HepG2 (cell line): ENCODE measurements around the gene PCNX1. TPM values are rescaled to one million over a fixed set of nuclear protein-coding genes. Genes with fewer than 3 reads are reported as not detected.

Source experiments
- ATAD3A ChIP-seq: sonication (generic); formaldehyde crosslinking; IDR thresholded peaks from 2 replicates; pipeline ENCODE4 v1.4.0; 2020; ENCODE audit warnings: missing genetic modification reagents
- FOXA1 ChIP-seq, 2 experiments: fragments of 450-650 bp in 1 of 2; sonication (generic) in 1 of 2; formaldehyde crosslinking in 1 of 2; IDR thresholded peaks; 2 replicates each; pipeline versions ENCODE4 v1.4.0 to v1.6.1; 2016 to 2020; ENCODE audit warnings: missing genetic modification reagents in 1 of 2
- IKZF1 ChIP-seq: fragments of 450-650 bp; IDR thresholded peaks from 2 replicates; pipeline ENCODE4 v1.7.1; 2016
- MIER2 ChIP-seq: IDR thresholded peaks from 2 replicates; pipeline ENCODE4 v1.6.1; 2016; ENCODE audit warnings: missing biosample characterization, missing genetic modification reagents
- NR2F1 ChIP-seq, 2 experiments: fragments of 450-650 bp in 1 of 2; formaldehyde crosslinking in 1 of 2; IDR thresholded peaks; 2 replicates each; pipeline versions ENCODE4 v1.5.0 to v1.6.1; 2016 to 2020; ENCODE audit warnings: mild to moderate bottlenecking in 1 of 2, missing compliant biosample characterization in 1 of 2, missing genetic modification reagents in 1 of 2, moderate library complexity in 1 of 2
- NR2F6 ChIP-seq, 2 experiments: IDR thresholded peaks; 2 replicates each; pipeline ENCODE4 v1.6.1; 2016; ENCODE audit warnings: antibody characterized with exemption in 1 of 2, mild to moderate bottlenecking in 1 of 2
- RBM22 ChIP-seq: fragments of 200-400 bp; formaldehyde crosslinking; optimal IDR thresholded peaks from 2 replicates; pipeline ENCODE3; 2017; ENCODE audit warnings: mild to moderate bottlenecking, low read length, moderate library complexity
- XBP1 ChIP-seq: sonication (generic); formaldehyde crosslinking; IDR thresholded peaks from 2 replicates; pipeline ENCODE4 v1.5.0; 2020; ENCODE audit warnings: missing genetic modification reagents
- ZBTB7B ChIP-seq: sonication (generic); formaldehyde crosslinking; IDR thresholded peaks from 2 replicates; pipeline ENCODE4 v1.4.0; 2020; ENCODE audit warnings: missing genetic modification reagents
- ZIK1 ChIP-seq: sonication (generic); formaldehyde crosslinking; IDR thresholded peaks from 2 replicates; pipeline ENCODE4 v1.5.0; 2020; ENCODE audit warnings: mild to moderate bottlenecking, low read depth, missing genetic modification reagents, borderline replicate concordance
- ZNF441 ChIP-seq: sonication (generic); formaldehyde crosslinking; IDR thresholded peaks from 2 replicates; pipeline ENCODE4 v1.7.0; 2021; ENCODE audit warnings: missing genetic modification reagents, borderline replicate concordance
- ZNF558 ChIP-seq: sonication (generic); formaldehyde crosslinking; IDR thresholded peaks from 2 replicates; pipeline ENCODE4 v1.9.0; 2022; ENCODE audit warnings: mild to moderate bottlenecking, missing genetic modification reagents, borderline replicate concordance
- ZNF660 ChIP-seq: sonication (generic); formaldehyde crosslinking; IDR thresholded peaks from 2 replicates; pipeline ENCODE4 v1.5.1; 2020; ENCODE audit warnings: mild to moderate bottlenecking, low read depth, missing genetic modification reagents, borderline replicate concordance
- ZNF891 ChIP-seq: sonication (generic); formaldehyde crosslinking; IDR thresholded peaks from 2 replicates; pipeline ENCODE4 v1.5.0; 2020; ENCODE audit warnings: mild to moderate bottlenecking, missing genetic modification reagents
- polyA plus RNA-seq, 8 experiments: library from polyadenylated mRNA; depleted of rRNA in 3 of 8; stranded (reverse) in 7 of 8; unstranded in 1 of 8; fragments of >200 nt; fragmentation: Illumina TruSeq in 4 of 8; extraction: Trizol in 4 of 8; gene quantifications; 2 replicates each; pipeline versions ENCODE4 v1.2.1 to v1.2.3, GENCODE V29; 2011 to 2016; ENCODE audit warnings: low read depth in 4 of 8, missing spikeins in 1 of 8, mixed read lengths in 1 of 8; ENCODE audit not compliant: insufficient read depth in 1 of 8
- total RNA-seq, 5 experiments: library from RNA; depleted of rRNA; stranded (reverse); fragments of >200 nt; fragmentation: Illumina TruSeq; extraction: Trizol; gene quantifications; 2 replicates each; pipeline ENCODE4 v1.2.3, GENCODE V29; 2016; ENCODE audit warnings: low read depth in 1 of 5
- TF ChIP-seq, protein P1 (sequence below): sonication (generic); formaldehyde crosslinking; conservative IDR thresholded peaks from 2 replicates; pipeline ENCODE4 v1.4.0; 2020; ENCODE audit warnings: mild to moderate bottlenecking, missing genetic modification reagents, moderate library complexity
- TF ChIP-seq, protein P2 (sequence below): sonication (generic); formaldehyde crosslinking; IDR thresholded peaks from 2 replicates; pipeline ENCODE4 v1.4.0; 2020; ENCODE audit warnings: missing genetic modification reagents
- TF ChIP-seq, protein P3 (sequence below): sonication (generic); formaldehyde crosslinking; IDR thresholded peaks from 2 replicates; pipeline ENCODE4 v1.9.0; 2021; ENCODE audit warnings: missing genetic modification reagents, borderline replicate concordance
- TF ChIP-seq, protein P4 (sequence below): IDR thresholded peaks from 2 replicates; pipeline ENCODE4 v1.6.1; 2016; ENCODE audit warnings: missing compliant biosample characterization, missing genetic modification reagents, borderline replicate concordance

The PCNX1 gene
- total and polyA plus RNA-seq, 2 of the 13 experiments (the other 11 are each of a cell fraction or from before 2014, with no cell fraction given) = 24.9 to 30.3 TPM

- TF ChIP-seq, protein P1, sequence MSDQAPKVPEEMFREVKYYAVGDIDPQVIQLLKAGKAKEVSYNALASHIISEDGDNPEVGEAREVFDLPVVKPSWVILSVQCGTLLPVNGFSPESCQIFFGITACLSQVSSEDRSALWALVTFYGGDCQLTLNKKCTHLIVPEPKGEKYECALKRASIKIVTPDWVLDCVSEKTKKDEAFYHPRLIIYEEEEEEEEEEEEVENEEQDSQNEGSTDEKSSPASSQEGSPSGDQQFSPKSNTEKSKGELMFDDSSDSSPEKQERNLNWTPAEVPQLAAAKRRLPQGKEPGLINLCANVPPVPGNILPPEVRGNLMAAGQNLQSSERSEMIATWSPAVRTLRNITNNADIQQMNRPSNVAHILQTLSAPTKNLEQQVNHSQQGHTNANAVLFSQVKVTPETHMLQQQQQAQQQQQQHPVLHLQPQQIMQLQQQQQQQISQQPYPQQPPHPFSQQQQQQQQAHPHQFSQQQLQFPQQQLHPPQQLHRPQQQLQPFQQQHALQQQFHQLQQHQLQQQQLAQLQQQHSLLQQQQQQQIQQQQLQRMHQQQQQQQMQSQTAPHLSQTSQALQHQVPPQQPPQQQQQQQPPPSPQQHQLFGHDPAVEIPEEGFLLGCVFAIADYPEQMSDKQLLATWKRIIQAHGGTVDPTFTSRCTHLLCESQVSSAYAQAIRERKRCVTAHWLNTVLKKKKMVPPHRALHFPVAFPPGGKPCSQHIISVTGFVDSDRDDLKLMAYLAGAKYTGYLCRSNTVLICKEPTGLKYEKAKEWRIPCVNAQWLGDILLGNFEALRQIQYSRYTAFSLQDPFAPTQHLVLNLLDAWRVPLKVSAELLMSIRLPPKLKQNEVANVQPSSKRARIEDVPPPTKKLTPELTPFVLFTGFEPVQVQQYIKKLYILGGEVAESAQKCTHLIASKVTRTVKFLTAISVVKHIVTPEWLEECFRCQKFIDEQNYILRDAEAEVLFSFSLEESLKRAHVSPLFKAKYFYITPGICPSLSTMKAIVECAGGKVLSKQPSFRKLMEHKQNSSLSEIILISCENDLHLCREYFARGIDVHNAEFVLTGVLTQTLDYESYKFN (CRISPR knock-in tag) = peak; percentile 79
- TF ChIP-seq MIER2 (CRISPR knock-in tag) (no peak), NR2F1 (CRISPR knock-in tag; IDR thresholded peaks at IDR 0.05) (peak in 1 of 2 experiments; percentile 61; a peak in 1 of 4 replicates), ZNF891 (CRISPR knock-in tag) (no peak), IKZF1 (no peak), XBP1 (CRISPR knock-in tag) (no peak), ZNF660 (CRISPR knock-in tag) (no peak), ZBTB7B (CRISPR knock-in tag) (0 out of 2 replicates have a peak, but pooled peaks have one; percentile 30), ZIK1 (CRISPR knock-in tag) (no peak), FOXA1 (IDR thresholded peaks at IDR 0.05) (no peak), FOXA1 (CRISPR knock-in tag; IDR thresholded peaks at IDR 0.05) (peak; percentile 62; the same call in 1 of the 2 replicates), ZNF558 (CRISPR knock-in tag) (no peak), ZNF441 (CRISPR knock-in tag) (no peak), RBM22 (peak; percentile 75), NR2F6 (IDR thresholded peaks at IDR 0.05) (peak; percentile 84), NR2F6 (CRISPR knock-in tag; IDR thresholded peaks at IDR 0.05) (peak; percentile 63; the same call in 1 of the 2 replicates), ATAD3A (CRISPR knock-in tag) (no peak)
- TF ChIP-seq, protein P2, sequence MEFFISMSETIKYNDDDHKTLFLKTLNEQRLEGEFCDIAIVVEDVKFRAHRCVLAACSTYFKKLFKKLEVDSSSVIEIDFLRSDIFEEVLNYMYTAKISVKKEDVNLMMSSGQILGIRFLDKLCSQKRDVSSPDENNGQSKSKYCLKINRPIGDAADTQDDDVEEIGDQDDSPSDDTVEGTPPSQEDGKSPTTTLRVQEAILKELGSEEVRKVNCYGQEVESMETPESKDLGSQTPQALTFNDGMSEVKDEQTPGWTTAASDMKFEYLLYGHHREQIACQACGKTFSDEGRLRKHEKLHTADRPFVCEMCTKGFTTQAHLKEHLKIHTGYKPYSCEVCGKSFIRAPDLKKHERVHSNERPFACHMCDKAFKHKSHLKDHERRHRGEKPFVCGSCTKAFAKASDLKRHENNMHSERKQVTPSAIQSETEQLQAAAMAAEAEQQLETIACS (CRISPR knock-in tag) = no peak
- TF ChIP-seq, protein P3, sequence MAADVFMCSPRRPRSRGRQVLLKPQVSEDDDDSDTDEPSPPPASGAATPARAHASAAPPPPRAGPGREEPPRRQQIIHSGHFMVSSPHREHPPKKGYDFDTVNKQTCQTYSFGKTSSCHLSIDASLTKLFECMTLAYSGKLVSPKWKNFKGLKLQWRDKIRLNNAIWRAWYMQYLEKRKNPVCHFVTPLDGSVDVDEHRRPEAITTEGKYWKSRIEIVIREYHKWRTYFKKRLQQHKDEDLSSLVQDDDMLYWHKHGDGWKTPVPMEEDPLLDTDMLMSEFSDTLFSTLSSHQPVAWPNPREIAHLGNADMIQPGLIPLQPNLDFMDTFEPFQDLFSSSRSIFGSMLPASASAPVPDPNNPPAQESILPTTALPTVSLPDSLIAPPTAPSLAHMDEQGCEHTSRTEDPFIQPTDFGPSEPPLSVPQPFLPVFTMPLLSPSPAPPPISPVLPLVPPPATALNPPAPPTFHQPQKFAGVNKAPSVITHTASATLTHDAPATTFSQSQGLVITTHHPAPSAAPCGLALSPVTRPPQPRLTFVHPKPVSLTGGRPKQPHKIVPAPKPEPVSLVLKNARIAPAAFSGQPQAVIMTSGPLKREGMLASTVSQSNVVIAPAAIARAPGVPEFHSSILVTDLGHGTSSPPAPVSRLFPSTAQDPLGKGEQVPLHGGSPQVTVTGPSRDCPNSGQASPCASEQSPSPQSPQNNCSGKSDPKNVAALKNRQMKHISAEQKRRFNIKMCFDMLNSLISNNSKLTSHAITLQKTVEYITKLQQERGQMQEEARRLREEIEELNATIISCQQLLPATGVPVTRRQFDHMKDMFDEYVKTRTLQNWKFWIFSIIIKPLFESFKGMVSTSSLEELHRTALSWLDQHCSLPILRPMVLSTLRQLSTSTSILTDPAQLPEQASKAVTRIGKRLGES (CRISPR knock-in tag) = no peak
- TF ChIP-seq, protein P4, sequence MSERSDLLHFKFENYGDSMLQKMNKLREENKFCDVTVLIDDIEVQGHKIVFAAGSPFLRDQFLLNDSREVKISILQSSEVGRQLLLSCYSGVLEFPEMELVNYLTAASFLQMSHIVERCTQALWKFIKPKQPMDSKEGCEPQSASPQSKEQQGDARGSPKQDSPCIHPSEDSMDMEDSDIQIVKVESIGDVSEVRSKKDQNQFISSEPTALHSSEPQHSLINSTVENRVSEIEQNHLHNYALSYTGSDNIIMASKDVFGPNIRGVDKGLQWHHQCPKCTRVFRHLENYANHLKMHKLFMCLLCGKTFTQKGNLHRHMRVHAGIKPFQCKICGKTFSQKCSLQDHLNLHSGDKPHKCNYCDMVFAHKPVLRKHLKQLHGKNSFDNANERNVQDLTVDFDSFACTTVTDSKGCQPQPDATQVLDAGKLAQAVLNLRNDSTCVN (CRISPR knock-in tag) = no peak
Measured at GRCh38 chr14:71116568-71117122, 209.4 kb downstream of the PCNX1 start (continued).
